ENCODE measurements around the gene PLEK2. TPM values are rescaled to one million over a fixed set of nuclear protein-coding genes. Genes with fewer than 3 reads are reported as not detected.

The PLEK2 gene
- total and polyA plus RNA-seq, 2 donors (not counting 3 experiments of a cell fraction or from before 2014, with no cell fraction given): 1.4 to 3.8 TPM

DNA sequence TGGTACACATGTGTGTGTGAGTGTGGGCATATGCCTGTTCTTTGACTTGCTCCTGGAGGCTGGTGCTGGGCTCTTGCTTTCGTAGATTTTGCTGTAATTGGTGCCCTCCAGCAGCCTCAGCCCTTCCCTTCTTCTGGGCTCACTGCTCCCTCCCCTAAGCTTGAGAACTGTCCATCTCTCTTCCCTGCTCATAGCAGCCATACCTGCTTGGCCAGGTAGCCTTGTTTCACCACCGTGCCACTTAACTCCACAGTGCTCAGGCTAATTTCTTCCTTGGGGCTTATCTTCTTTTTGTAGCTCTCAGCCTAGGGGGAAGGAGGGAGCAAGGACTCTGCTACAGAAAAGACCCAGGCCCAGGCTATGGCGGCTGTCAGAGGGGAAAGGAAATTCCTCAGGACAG is 19.8 kb downstream of the PLEK2 start:
- no peak for TF ChIP-seq POLR2A (IDR thresholded peaks at IDR 0.05; ENCODE audit: low read depth, low read length)
- TF ChIP-seq, protein P1, sequence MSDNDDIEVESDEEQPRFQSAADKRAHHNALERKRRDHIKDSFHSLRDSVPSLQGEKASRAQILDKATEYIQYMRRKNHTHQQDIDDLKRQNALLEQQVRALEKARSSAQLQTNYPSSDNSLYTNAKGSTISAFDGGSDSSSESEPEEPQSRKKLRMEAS (IDR thresholded peaks at IDR 0.05; ENCODE audit: insufficient read depth, insufficient read length): no peak
- no peak for TF ChIP-seq JUN (IDR thresholded peaks at IDR 0.05; ENCODE audit: borderline replicate concordance, insufficient read depth, insufficient read length, low read depth)
- TF ChIP-seq, protein P2, sequence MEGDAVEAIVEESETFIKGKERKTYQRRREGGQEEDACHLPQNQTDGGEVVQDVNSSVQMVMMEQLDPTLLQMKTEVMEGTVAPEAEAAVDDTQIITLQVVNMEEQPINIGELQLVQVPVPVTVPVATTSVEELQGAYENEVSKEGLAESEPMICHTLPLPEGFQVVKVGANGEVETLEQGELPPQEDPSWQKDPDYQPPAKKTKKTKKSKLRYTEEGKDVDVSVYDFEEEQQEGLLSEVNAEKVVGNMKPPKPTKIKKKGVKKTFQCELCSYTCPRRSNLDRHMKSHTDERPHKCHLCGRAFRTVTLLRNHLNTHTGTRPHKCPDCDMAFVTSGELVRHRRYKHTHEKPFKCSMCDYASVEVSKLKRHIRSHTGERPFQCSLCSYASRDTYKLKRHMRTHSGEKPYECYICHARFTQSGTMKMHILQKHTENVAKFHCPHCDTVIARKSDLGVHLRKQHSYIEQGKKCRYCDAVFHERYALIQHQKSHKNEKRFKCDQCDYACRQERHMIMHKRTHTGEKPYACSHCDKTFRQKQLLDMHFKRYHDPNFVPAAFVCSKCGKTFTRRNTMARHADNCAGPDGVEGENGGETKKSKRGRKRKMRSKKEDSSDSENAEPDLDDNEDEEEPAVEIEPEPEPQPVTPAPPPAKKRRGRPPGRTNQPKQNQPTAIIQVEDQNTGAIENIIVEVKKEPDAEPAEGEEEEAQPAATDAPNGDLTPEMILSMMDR (IDR thresholded peaks at IDR 0.05; ENCODE audit: extremely low read depth in 1 of 2, insufficient read depth in 1 of 2, low read depth in 1 of 2, low read length in 2 of 2): no peak
- TF ChIP-seq EZH2 (IDR thresholded peaks at IDR 0.05; ENCODE audit: borderline replicate concordance, low read depth, low read length, severe bottlenecking): no peak
- TF ChIP-seq POLR2AphosphoS5 (IDR thresholded peaks at IDR 0.05; ENCODE audit: insufficient read depth, low read depth, low read length): no peak
- TF ChIP-seq FOS (IDR thresholded peaks at IDR 0.05; ENCODE audit: borderline replicate concordance, insufficient read depth, low read length): no peak
- no peak for TF ChIP-seq GATA2 (IDR thresholded peaks at IDR 0.05; ENCODE audit: insufficient read depth, insufficient read length, low read depth, low read length)
- no peak for TF ChIP-seq MYC (IDR thresholded peaks at IDR 0.05; ENCODE audit: low read depth, low read length)
- DNase-seq (ENCODE audit: low read depth, low spot score) (no peak), FAIRE-seq (no peak)
- intact Hi-C loops (cut with micrococcal nuclease): no loop called here
- ChIA-PET CTCF (interaction anchor here (0.6 kb wide), 1 partner anchor 301 kb away, joined by 3 read pairs; no protein-coding TSS in a partner anchor), POLR2A (no interaction called here)
- no peak overlapping the region for H3K27ac ChIP-seq (ENCODE audit: insufficient read depth, low read depth, low read length)
- no peaks in the 10 kb centered on the region for H3K27me3 ChIP-seq (ENCODE audit: control insufficient read depth in 2 of 2, insufficient read depth in 2 of 2, low read length in 2 of 2)
- no TSS peak for BruUV-seq (replicated peaks)
- no peak overlapping the region for H3K4me2 ChIP-seq (ENCODE audit: insufficient read depth, low read length)
- no peak overlapping the region for H3K4me3 ChIP-seq (replicated peaks in 1 of 3; ENCODE audit: insufficient read depth in 1 of 3, low read depth in 1 of 3, low read length in 3 of 3)
- H3K9me1 ChIP-seq (replicated peaks; ENCODE audit: control insufficient read depth, extremely low read depth, insufficient read depth, low read length): no peaks in the 10 kb centered on the region
- H3K9me3 ChIP-seq (replicated peaks; ENCODE audit: control insufficient read depth, insufficient read depth, low read length): no peaks in the 10 kb centered on the region
- peaks cover 16% of the 10 kb centered on the region for H3K4me1 ChIP-seq (ENCODE audit: control insufficient read depth, extremely low read depth, insufficient read depth, low read length)
- no peaks in the 10 kb centered on the region for H3K79me2 ChIP-seq (ENCODE audit: control insufficient read depth, insufficient read depth, low read length)
- H3K36me3 ChIP-seq (ENCODE audit: control insufficient read depth in 2 of 2, extremely low read depth in 1 of 2, insufficient read depth in 2 of 2, low read length in 2 of 2): no peaks in the 10 kb centered on the region
- H4K20me1 ChIP-seq (replicated peaks; ENCODE audit: control insufficient read depth, extremely low read depth, insufficient read depth, low read length): no peaks in the 10 kb centered on the region
- no peak overlapping the region for H2AFZ ChIP-seq (ENCODE audit: low read depth, low read length)
- H3K9ac ChIP-seq (replicated peaks; ENCODE audit: extremely low read depth, insufficient read depth, low read length): no peak overlapping the region
- dilution Hi-C loops (cut with MboI; ENCODE audit: extremely low pct_ligation_motif_present, low sequenced_read_pairs): no loop called here
